Cortex of kidney (tissue), 1 donor: ENCODE data around the gene PHACTR3.
"Not testable (repeated sequence)": the region's sequence is repeated elsewhere in the genome, so short reads cannot be mapped to it uniquely, and the experiment has no call there.

ENCODE experiments used
- DNase-seq: peaks from one replicate; lab custom pipeline; 2025; lab: John Stamatoyannopoulos, UW

Gene PHACTR3

DNA sequence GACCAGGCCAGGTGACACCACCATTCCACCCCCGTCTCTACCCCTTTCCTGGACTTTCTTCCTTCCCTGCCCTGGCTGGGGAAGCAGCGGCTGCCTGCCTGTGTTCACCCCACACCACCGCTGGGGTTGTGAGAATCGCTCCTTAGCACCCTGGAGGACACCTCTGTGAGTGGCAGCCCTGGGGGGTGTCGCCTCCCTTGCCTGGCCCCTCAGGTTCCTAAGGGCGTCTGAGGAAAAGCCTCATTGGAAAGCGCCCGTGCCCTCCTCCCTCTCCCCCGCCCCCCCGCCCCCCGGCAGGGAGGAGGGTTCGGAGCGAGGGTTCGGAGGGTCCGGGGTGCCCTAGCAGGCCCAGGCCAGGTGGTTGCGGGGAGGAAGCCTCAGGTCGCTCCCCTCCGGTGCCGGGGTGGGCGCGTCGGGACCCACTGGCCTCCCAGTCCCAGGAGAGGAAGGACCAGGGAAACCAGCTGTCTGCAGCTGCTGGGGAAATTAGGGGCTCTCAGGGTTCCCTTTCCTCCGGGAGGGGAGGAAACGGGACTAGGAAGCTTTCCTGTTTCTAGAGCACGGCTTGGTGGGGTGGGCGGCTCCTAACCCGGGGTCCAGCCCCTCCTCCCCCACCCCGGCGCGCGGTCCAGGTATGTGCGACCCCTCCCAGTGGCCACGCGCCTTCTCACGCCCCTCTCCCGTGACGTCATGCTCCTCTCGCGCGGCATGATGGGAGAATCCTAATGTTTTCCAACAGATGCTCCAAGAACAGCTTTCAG is at the start of gene PHACTR3:
PHACTR3 (plus strand) TSS at position 760 of the 761 bp plus-strand sequence. CDS start 475 bp downstream, outside the sequence.
- DNase-seq, result no peak

DNA sequence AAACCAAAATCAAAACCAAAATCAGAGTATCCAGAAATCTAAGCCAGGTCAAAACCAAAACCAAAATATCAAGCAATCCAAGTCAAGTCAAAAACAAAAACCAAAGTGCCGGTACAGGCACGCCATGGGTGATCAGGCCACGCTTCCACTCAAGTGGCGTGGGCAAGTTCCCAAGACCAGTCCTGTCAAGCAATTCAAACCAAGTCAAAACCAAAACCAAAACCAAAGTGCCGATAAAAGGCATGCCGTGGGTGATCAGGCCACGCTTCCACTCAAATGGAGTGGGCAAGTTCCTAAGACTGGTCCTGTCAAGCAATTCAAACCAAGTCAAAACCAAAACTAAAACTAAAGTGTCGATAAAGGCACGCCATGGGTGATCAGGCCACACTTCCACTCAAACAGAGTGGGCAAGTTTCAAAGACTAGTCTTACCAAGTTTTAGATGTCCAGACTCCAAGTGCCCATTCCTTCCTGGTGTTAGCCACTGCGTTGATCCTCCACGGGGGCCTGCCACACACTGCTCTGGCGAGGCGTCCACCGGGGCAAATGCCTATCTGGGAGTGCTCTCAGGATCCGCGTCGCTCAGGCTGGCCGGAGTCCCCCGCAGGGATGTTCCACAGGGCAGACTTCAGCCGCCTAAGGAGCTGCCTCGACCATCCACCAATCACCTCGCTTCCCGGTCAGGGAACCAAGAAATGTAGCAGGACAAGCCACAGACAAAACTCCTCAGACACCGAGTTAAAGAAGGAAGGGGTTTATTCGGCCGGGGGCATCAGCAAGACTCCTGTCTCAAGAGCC is 46.4 kb upstream of the PHACTR3 start:
- not testable (repeated sequence) for DNase-seq

DNA sequence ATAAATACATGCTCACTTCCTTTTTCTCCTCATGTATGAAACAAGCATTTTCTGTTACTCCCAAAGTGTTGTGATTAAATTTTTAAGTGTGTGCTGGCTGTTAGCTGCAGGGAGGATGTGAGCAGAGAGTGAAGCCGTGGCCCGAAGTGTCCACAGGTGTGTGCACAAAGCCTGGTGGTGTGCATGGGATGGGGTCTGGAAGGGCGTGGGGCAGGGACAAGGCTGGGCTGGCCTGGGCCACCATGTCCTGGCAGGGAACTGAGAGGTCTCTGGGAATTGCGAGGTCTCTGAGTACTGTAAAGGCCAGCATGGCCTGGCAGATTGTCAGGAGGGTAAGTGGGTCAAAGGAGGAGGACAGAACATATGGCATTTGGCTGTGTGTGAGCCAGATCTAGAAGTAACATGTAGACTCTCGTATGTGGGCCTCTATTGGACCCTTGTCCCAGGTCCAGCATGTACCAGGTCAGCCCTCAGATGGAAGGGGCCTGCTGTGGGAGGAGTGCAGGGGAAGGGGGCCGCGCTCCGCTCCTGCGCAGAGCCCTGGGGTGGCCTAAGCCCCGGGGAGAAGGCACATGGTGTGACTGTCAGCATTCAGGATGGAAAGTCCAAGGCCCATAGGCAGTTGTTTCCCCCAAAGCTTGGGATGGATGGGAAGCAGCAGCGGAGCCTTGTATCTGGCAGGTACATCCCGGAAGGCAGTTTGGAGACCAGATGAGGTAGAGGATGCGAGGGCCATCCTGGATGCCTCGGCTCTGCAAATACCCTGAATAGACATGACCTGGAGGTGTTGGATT is 45.1 kb upstream of the PHACTR3 start:
- no peak for DNase-seq

DNA sequence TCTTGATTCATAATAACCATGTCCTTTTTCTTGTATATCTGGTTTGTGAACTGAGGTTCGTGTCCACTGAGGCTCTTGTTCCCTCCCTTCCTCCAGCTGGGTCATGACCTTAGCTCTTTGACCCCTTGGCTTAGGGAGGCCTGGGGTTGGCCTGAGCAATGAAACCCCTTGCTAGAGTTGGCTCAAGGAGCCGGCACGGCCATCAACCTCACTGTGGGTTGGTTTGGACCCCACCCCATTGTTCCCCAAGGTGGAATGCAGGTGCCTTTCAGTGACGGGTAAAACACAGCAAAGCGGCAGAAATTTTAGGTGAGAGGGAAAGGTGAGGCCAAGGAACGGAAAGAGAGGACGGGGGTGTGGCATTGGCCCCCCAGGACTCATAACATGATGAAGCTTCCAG is 44.5 kb upstream of the PHACTR3 start:
- DNase-seq, result no peak

DNA sequence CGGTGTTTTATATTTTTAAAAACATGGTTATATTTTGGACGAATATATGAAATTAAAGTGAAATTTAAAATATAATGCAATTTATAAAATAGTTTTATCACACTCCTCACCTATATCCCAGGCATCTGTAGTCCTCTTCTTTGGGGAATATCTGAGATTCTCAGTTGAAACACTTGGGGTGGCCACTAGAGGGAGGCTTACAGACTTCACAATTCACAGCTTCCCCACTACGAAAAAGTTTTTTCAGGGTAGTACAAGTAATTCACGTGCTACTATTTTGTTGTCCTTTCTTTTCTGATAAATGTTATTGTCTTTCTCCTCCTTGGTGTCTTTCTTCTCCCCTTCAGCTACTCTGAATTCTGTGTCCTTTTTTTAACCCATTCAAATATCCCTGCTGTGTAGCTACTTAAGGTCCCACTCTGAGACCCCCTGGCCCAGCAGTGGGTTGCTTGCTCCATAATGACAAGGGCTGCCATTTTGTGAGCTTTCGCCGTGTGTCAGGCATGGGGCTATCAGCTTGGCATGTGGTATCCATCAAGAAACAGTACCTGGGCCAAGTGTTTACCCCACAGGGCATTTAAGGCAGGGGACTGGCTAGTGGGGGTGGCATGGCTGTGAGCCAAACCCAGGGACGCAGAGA is 43.6 kb upstream of the PHACTR3 start:
- DNase-seq, result no peak

DNA sequence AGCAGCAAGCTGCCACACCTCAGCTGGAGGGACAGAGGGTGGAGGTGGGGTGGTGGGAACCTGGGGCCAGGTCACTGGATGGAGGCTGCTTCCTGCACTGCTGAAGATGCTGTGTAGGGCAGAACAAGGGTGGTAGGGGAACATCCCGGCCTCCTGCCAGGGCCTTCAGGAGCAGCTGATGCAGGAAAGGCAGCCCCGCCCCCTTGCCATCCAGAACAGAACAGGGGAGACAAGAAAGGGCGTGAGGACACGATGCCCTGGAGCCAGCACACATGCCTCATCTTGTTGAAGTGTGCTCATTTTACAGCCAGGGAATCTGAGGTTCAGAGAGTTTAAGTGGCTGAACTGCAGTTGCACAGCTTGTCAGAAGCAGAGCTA is 43.1 kb upstream of the PHACTR3 start:
- DNase-seq, result no peak

DNA sequence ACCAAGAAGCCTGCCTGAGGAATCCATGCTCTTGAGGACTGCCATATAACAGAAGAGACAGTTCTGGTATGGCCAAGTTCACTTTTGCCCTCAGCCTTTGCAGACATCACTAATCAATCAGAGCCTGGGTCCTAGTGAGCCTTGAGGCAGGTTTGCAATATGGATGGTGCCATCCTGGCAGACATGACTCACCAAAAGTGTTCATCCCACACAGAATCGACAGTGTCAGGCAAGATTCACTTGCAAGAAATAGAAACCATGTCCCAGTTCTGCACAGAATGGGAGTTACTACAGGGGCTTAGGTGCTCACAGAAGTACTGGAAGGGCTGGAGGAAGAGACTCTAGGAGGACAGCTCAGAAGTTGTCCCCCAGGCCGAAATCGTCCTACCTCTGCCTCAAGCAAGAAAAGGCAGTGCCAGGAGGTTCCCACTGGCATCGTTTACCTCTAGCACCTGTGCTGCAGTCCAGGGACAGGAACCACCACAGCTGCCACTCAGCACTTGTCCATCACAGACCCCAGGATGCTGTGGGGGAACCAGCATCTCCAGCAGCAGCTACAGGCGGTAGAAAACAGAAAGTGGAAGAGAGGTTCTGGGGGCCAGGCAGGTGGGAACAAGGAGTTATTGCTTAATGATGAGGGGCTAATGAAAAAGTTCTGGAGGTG is 42.6 kb upstream of the PHACTR3 start:
- no peak for DNase-seq

DNA sequence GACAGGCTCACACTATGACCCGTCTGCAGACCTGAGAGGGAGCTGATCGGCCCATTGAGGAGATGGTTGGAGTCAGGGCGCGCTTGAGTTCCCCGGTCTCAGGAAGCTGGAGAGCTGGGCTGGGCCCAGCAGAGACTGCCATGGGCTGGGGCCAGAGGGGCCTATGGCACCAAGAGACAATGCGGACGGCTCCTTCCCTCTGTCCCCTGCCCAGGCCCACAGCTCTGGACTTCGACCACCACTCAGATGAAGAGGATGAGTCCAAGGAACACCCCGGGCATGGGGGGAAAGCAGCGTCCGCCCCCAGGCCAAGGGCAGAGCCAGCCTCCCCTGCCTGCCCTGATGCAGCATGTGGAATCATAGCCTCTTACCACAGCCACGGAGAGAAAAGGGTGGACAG is 40.2 kb upstream of the PHACTR3 start:
- no peak for DNase-seq

DNA sequence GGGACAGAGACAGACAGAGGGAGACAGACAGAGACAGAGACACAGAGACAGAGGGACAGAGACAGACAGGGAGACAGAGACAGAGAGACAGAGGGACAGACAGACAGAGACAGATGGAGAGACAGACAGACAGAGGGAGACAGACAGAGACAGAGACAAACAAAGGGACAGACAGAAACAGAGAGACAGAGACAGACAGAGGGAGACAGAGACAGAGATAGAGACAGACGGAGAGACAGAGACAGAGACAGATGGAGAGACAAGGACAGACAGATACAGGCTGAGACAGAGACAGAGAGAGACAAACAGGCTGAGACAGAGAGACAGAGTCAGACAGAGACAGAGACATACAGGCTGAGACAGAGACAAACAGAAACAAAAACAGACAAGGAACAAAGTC is 39.4 kb upstream of the PHACTR3 start:
- no peak for DNase-seq

DNA sequence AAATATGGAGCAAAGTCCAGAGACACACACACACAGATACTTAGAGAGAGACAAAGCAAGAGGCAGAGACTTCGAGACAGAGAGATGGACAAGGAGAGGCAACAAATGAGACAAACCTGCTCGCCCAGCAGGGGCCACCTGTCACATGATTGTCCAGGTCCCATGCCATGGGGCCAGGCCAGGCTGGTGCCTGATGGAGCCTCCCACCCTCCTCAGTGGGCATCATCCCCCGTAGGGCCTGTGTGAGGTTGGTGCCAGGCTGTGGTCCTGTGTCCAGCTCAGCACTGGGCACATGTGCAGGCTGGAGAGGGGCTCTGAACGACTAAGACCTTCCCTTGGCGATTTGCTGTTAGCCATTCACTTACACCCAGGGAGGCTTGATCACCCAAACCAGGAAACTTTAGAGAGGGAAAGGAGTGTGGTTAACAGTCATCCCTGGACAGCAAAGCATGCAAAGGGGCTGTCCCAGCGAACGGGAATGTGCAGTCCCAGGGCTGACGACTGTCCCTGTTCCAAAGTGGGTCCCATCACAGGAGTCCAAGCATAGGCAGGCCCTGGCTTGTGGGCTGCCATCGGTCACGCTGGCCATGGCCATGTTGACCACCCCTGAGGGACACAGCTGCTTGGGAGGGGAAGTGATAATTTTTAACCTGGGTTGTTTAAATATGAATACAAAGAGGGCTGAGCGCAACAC is 38.4 kb upstream of the PHACTR3 start:
- DNase-seq, result no peak

DNA sequence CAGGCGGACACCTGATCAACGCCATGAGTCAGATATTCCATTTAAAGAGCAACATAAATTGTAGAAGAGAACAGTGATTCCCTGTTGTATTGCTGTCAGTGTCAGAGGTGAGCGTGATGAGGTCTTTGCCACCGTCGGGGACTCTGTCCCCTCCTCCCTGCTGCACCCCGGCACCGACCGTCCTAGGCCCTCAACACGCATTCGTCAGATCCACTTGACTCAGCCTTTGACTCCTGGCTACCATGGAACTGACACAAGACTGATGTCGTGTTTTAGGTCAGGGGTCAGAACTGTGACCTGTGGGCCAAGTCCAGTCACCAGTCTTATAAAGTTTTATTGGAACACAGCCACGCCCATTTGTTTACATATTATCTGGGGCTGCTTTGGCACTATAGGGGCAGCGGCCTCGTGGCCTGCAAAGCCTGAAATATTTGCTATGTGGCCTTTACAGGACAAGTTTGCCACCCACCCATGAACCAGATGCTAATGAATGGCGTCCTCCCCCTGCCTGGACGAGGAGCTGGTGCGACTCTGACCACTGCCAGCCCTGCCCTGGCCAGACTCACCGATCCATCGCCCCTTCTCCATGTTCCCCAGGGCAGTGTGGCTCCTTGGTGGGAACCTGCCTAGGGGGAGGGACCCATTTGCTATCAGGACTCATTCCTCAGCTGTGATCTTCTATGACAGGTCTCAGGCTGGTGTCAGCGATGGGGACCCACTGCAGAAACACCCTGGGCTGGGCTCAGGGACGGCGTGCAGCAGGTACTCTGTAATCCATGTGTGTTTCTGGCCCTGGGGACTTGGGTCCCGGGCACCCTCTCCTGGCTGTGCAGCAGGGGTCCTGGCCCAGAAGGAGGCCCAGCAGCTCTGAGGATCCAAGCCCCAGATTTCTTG is 37.5 kb upstream of the PHACTR3 start:
- no peak for DNase-seq

DNA sequence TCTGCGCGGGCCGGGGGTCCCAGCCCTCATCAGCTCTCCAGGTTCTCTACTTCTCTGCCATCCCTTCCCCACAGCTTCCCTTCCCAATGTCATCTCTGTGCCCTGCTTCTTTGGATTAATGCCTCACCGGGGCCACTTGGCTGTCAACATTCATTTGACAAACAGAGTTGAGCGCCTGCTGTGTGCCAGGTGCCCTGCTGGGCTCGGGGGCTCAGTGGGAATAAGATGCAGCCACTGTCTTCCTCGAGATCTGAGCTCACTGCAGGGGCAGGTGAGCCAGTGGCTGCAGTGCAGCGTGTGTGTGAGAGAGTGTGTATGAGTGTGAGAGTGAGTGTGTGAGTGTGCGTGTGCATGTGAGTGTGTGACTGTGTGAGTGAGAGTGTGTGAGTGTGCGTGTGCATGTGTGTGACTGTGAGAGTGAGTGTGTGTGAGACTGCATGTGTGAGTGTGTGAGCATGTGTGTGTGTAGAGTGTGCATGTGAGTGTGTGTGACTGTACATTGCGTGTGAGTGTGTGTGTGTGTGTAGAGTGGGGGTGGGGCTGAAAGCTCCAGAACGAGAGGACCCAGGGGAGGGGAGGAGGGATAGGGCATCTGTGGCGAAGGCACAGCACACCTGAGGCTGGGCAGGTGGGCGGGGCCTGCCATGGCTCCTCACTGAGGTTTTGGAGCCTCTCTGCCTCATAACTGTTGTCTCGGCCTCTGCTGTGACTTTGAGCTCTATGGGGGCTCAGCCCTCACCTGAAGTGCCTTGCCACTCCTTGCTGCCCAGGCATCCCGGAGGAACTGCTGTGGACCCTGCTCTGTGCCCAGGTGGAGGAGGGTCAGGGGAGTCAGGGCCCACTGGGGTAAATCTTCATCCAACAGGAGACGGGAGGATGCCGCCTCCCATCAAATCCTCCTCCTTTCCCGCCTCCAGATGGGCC is 36.5 kb upstream of the PHACTR3 start:
- DNase-seq, result no peak

DNA sequence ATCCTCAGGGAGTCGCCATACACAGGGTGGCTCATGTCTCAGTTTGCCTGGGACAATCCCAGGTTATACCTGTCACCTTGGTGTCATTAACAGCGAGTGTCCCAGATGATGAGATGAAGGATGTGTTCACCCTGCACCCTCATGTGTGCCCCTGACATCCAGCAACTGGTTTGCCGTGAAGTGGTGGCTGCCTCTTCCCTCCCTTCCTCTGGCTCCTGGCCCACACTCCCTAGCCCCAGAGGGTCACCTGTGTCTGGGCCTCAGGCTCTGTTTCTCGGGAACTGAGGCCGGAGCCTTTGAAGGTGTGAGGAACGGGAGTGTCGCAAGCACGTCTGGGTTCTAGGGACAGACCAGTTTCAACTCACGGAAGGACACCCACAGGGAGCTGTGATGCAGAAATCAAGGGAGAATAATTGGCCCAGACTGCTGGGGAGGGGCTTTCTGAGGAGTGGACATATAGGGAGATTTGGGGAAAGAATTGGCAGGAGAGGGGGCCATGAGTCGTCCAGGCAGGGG is 35.8 kb upstream of the PHACTR3 start:
- no peak for DNase-seq

DNA sequence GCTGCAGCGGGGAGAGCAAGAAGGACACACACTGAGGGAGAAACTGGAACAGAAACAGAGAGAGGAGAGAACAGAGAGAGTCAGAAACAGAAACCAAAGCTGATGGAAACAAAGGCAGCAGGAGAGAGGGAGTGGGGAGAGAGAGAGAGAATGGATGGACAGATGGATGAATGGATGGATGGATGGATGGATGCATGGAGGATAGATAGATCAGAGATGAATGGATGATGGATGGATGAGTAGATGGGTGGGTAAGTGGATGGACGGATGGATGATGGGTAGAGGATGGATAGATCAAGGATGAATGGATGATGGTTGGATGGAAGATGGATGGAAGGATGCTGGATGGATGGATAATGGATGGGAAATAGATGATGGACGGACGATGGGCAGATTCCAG is 35.0 kb upstream of the PHACTR3 start:
- no peak for DNase-seq

DNA sequence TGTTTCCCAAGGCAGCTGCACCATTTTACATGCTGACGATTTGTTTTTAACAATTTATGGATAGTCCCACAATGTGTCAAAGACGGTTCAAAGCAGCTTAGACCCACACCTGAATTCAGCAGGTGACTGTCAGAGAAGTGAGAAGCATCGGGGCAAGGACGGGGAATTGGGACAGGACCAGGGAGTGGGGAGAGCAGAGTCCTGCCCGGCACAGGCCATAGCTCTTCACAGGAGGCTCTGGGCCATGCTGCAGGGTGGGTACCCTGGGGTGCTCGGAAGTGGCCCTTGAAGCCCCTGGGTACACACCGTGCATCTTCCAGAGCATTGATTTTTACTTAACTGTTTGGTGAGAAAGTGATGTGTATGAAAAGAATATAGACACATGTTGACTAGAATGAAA is 33.2 kb upstream of the PHACTR3 start:
- DNase-seq, result no peak

DNA sequence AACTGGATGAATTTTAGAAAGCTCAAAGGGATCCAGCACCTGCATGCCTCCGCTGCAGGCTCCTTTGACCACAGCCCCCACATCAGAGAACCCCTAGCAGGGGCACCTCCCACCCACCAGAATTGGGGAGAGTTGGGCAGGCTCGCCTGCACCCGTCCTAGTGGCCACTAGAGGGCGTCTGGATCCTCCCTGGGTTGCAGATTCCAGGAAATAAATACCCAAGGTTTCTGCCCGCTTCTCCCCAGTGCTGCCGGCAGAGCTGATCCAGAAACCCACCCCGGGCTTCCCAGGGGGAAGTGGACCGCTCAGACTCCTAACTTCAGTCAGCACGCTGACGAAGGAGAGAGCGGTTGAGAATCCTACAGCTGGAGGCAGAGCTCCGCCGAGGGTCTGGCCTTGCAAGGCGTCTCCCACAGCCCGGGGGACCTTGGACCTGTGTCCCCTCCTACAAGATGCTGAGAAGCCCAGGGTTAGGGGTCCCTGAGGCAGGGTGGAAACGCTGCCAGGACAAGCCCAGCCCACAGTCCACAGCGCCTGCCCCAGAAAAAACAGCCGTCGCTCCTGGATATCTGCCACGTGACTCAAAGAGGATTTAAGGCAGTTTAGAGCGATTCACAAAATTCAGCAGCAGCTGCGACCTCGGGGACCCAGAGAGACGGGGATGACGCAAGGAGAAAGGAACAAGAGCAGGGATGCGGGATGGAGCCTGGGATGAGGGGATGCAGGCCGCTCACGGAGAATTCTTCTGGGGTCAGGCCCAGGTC is 32.6 kb upstream of the PHACTR3 start:
- no peak for DNase-seq

DNA sequence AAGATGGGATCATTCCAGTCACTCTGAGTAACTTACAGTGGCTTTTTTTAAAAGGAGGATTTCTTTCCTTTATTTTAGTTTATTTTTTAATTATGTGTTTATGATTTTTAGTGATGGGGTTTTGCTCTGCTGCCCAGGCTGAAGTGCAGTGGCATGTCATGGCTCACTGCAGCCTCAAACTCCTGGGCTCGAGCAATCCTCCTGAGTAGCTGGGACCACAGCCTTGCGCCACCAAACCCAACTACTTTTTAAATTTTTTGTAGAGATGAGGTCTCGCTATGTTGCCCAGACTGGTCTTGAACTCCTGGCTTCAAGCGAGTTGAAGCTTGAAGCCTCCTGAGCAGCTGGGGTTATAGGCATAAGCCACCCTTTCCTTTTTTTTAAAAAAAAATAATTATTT is 31.8 kb upstream of the PHACTR3 start:
- DNase-seq, result no peak

DNA sequence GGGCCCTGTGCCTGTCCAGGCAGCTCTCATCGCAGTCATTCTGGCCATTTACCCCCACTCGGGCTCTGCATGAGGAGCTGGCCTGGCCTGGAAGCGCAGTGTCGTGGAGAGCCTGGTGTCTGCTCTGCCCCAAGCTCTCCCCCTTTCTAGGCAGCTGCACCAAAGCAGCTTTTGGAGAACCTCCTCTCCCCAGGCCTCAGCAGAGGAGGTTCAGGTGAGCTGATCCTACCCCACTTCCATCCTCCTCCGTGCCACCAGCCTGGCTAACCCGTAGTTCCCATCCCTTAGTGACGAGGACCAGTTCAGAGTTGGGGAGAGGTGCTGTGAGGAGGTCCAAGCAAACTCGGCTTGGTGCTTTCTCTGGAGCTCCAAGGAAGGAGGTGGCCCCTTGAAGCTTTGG is 30.5 kb upstream of the PHACTR3 start:
- DNase-seq, result no peak
